Right lobe of liver (tissue), 6 donors: ENCODE measurements around the gene NKG7. TPM values are rescaled to one million over a fixed set of nuclear protein-coding genes. Genes with fewer than 3 reads are reported as not detected.

ENCODE experiments used
- ATAC-seq, 4 donors: fragments of 200-7000 bp; cut with Tn5 transposase; one replicate each; pipeline ENCODE4 v1.9.1; 2020; ENCODE audit warnings: mild to moderate bottlenecking in 4 of 4, moderate library complexity in 4 of 4
- DNase-seq, 3 donors: peaks; one replicate each; pipeline ENCODE4 v3.0.0-alpha.2; 2020
- H3K27ac ChIP-seq, 3 donors: fragments of 200-600 bp; one replicate each; pipeline ENCODE4 v1.8.0; 2022
- H3K27me3 ChIP-seq, 2 donors: fragments of 200-600 bp; one replicate each; pipeline ENCODE4 v1.8.0; 2022
- H3K36me3 ChIP-seq, 4 donors: fragments of 200-600 bp; sonication (generic) in 1 of 4; one replicate each; pipeline versions ENCODE4 v1.5.1 to v1.8.0; 2017 to 2022; ENCODE audit warnings: control low read depth in 1 of 4
- H3K4me1 ChIP-seq, 4 donors: fragments of 200-600 bp; sonication (generic) in 1 of 4; one replicate each; pipeline versions ENCODE4 v1.5.1 to v1.8.0; 2017 to 2022; ENCODE audit warnings: control low read depth in 1 of 4
- H3K4me3 ChIP-seq, 3 donors: fragments of 200-600 bp; one replicate each; pipeline ENCODE4 v1.8.0; 2022
- H3K9me3 ChIP-seq, 4 donors: fragments of 200-600 bp; sonication (generic) in 1 of 4; one replicate each; pipeline versions ENCODE4 v1.5.1 to v1.8.0; 2017 to 2022; ENCODE audit warnings: control low read depth in 1 of 4
- POLR2A ChIP-seq: fragments of 450-650 bp; IDR thresholded peaks from one replicate; pipeline ENCODE4 v1.6.1; 2017; ENCODE audit warnings: antibody characterized with exemption, mild to moderate bottlenecking
- WGBS: methylation state at CpG from one replicate; pipeline ENCODE4 v1.1.6; 2018; ENCODE audit warnings: low coverage, low lambda C conversion rate; ENCODE audit not compliant: insufficient coverage; ENCODE audit errors: missing lambda C conversion rate; 5-methylcytosine and 5-hydroxymethylcytosine counted together
- intact Hi-C, 2 donors: fragments of 100-400 bp; cut with DNase I; formaldehyde crosslinking; loops; one replicate each; pipeline versions ENCODE4 v1.11.2 to v1.14.1; 2022
- total RNA-seq, 6 experiments: library from RNA; depleted of rRNA in 2 of 6; stranded (reverse); fragments of >200 nt in 2 of 6; fragmentation: NEBNext Ultra II Directional in 3 of 6; extraction: Animal tissue kit (Norgen Biotek cat#: 25700) in 3 of 6; gene quantifications; one replicate each; pipeline versions ENCODE4 v1.1.0 to v1.2.4, GENCODE V29; 2016 to 2023
- TF ChIP-seq, protein P1 (sequence below), 4 donors: fragments of 200-600 bp in 3 of 4; fragments of 450-650 bp in 1 of 4; IDR thresholded peaks; one replicate each; pipeline versions ENCODE4 v1.5.1 to v1.8.0; 2016 to 2022; ENCODE audit warnings: antibody characterized with exemption in 4 of 4, mild to moderate bottlenecking in 2 of 4
- donor health status: DM: no; HTN: yes; CAD: no.
- donor health status: DM: no; HTN: no; CAD: no.
- donor health status: DM: no; HTN: no; CAD: no.
- donor health status: DM: no; HTN: yes; CAD: no.
- donor health status: DM: no; HTN: yes; CAD: no.

The NKG7 gene
- total RNA-seq, 6 experiments from 2014 or later: 1.7 to 7.7 (median 4.1) TPM

DNA sequence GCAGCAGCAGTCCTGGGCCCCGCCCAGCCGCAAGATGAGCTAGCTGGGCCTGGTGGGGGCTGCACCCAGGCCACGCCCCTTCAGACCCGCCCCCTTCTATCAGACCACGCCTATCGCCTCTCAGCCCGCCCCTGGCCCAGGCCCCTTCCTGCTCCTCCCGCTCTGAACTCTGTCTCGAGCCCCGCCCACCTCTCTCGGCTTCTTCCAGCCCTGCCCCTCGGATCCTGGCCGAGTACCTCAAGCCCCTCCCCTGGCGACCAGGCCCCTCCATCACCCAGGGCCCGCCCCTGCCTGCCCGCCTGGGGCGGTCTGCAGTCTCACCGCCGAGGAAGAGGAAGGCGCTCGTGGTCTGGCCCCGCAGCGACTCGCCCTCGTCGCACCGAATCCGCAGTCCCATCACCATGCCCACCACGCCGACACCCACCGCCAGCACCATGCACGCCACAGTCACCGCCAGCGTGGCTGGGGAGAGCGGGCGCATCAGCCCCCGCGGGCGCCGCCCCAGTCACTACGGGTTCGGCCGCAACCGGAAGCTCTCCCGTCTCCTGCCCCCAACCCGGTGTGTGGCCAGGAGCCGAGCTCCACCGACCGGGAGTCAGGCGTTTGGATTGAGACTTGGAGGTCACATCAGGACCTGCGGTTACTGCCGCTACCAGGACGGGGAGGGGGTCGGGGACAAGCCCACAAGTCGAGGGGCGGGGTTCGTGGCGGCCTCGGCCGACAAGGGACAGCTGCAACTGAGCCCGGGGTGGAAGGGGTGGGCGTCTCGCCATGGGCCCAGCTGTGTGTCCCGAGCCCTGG is 4.7 kb downstream of the NKG7 start:
- 9% methylated on average over 19 of the region's 64 CpGs for WGBS
- DNase-seq: peak; percentile 100
- intact Hi-C loops: no loop called here
- peak overlapping the region; percentile 77 to 92 (median 83) for H3K4me3 ChIP-seq
- peak overlapping the region; percentile 84 to 95 (median 94) for H3K27ac ChIP-seq
- ATAC-seq: peak; percentile 78 to 89 (median 81)
- H3K4me1 ChIP-seq: peaks cover 0 to 27% (median 4%) of the 10 kb centered on the region in 4 donors
- H3K9me3 ChIP-seq: no peaks in the 10 kb centered on the region
- H3K36me3 ChIP-seq: no peaks in the 10 kb centered on the region
- no peaks in the 10 kb centered on the region for H3K27me3 ChIP-seq
- TF ChIP-seq POLR2A: peak; percentile 50
- TF ChIP-seq, protein P1, sequence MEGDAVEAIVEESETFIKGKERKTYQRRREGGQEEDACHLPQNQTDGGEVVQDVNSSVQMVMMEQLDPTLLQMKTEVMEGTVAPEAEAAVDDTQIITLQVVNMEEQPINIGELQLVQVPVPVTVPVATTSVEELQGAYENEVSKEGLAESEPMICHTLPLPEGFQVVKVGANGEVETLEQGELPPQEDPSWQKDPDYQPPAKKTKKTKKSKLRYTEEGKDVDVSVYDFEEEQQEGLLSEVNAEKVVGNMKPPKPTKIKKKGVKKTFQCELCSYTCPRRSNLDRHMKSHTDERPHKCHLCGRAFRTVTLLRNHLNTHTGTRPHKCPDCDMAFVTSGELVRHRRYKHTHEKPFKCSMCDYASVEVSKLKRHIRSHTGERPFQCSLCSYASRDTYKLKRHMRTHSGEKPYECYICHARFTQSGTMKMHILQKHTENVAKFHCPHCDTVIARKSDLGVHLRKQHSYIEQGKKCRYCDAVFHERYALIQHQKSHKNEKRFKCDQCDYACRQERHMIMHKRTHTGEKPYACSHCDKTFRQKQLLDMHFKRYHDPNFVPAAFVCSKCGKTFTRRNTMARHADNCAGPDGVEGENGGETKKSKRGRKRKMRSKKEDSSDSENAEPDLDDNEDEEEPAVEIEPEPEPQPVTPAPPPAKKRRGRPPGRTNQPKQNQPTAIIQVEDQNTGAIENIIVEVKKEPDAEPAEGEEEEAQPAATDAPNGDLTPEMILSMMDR (IDR thresholded peaks at IDR 0.05): no peak

DNA sequence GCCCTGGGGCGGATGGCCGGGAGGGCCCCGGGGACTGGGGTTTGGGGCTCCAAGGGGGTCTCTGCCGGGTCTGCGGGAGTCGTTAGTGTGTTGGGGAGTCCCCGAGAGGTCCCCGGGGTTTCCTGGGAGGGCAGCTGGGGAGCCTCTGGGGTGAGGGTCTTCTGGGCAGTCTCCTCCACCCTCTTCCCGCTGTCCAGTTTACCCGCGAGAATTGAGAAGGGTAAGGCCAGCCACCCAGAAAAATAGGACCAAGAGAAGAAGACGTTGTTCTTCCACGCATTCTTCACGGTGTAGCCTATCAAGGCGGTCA is 5.2 kb downstream of the NKG7 start:
- DNase-seq (peak in 1 of 3 donors; percentile 76), ATAC-seq (no peak)
- peak; percentile 84 for TF ChIP-seq POLR2A
- TF ChIP-seq, protein P1 (IDR thresholded peaks at IDR 0.05): no peak
- no CpG with 5 or more reads among the region's 15 CpGs for WGBS
- Histone ChIP-seq H3K9me3 (no peaks in the 10 kb centered on the region), H3K27ac (peak overlapping the region; percentile 84 to 95 (median 94)), H3K4me3 (peak overlapping the region; percentile 77 to 92 (median 83)), H3K27me3 (no peaks in the 10 kb centered on the region), H3K4me1 (peaks cover 0 to 33% (median 6%) of the 10 kb centered on the region in 4 donors), H3K36me3 (no peaks in the 10 kb centered on the region)
- intact Hi-C loops: no loop called here

DNA sequence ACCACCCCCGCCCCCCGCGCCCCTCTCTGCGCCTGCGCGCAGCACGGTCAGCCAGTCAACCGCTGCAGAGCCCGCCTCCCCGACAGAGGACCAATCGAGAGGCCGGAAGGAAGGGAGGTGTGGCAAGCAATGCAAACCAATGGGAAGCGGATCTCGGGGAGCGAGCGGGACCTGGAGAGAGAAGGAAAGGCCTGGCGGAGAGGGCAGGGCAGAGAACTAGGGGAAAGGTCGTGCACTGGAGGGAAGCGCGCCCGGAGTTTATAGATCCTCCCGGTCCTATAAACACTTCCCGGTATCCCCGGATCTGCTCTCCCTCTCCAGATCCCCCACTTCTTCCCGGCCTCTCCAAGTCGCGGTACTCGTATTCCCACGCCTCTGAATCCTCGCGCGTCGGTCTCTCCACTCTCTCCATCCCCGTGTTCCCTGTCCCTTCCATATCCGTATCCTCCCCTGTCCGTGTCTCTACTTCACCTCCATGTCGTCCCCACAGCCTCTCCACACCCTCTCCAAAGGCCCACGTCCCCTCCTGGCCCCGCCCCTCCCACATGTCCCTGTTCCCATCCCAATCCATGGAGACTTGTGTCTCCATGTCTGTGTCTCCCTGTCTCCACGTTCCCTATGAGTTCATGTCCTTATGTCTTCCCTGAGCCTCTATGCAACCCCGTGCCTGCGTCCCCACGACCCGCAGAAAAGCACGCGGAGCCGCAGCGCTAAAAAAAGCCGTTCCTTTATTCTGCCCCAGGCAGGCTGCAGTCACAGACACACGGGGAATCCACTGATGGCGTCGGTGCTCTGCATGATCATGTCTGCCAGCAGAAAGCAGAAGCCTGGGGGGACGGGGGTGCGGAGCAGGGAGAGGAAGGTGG is 5.8 kb downstream of the NKG7 start:
- DNase-seq: peak; percentile 98 to 100 (median 99)
- WGBS: under 1% methylated on average over 49 of the region's 54 CpGs
- peak overlapping the region; percentile 83 to 92 (median 92) for H3K4me3 ChIP-seq
- peaks cover 0 to 37% (median 7%) of the 10 kb centered on the region in 4 donors for H3K4me1 ChIP-seq
- peak; percentile 62 to 79 (median 72) for ATAC-seq
- H3K27ac ChIP-seq: peak overlapping the region; percentile 94 to 96 (median 95)
- H3K36me3 ChIP-seq: no peaks in the 10 kb centered on the region
- peak; percentile 84 for TF ChIP-seq POLR2A
- TF ChIP-seq, protein P1 (IDR thresholded peaks at IDR 0.05): no peak
- no peaks in the 10 kb centered on the region for H3K27me3 ChIP-seq
- no peaks in the 10 kb centered on the region for H3K9me3 ChIP-seq
- intact Hi-C loops: no loop called here

DNA sequence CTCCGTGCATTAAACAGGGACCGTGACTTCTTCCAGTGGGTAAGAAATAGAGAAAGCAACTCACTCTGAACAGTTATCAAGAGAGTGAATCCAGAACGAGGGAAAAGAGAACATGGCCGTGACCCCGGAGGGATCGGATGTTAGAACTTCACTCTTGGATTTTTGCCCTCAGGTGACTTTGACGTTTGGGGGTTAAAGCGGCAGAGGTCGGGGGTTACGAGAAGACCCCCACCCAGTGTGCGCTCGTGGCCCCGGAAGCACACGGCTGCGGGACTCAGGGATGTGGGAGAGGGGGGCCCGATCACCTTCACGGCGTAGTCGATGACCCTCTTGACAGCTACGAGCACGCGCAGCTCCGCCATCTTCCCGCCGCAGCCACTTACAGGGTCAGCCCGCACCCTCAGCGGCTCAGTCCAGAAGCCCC is 6.5 kb downstream of the NKG7 start, which contains the start of gene ETFB:
Gene ETFB, minus strand, starts transcription at position 424 of the 424 bp plus-strand sequence. Its CDS starts 62 bp downstream, at position 362.
- H3K4me3 ChIP-seq: peak within 1 kb of the TSS; percentile 83 to 92 (median 92)
- no peaks in the 10 kb centered on the region for H3K9me3 ChIP-seq
- H3K36me3 ChIP-seq: no peaks in the 10 kb centered on the region
- ATAC-seq (no peak), DNase-seq (no peak)
- TF ChIP-seq, protein P1 (IDR thresholded peaks at IDR 0.05): no peak
- TF ChIP-seq POLR2A: peak; percentile 63
- peaks cover 0 to 42% (median 7%) of the 10 kb centered on the region in 4 donors for H3K4me1 ChIP-seq
- 0% methylated on average over 20 of the region's 27 CpGs for WGBS
- no peaks in the 10 kb centered on the region for H3K27me3 ChIP-seq
- peak within 1 kb of the TSS; percentile 94 to 96 (median 95) for H3K27ac ChIP-seq
- intact Hi-C loops: no loop called here
